Camera-type eye (tissue), 1 donor: Measurements from ENCODE around the gene XRN2. TPM values are rescaled to one million over a fixed set of nuclear protein-coding genes. Genes with fewer than 3 reads are reported as not detected.

Experiments used
- total RNA-seq: library from RNA; depleted of rRNA; stranded (reverse); fragments of >200 nt; gene quantifications from one replicate; pipeline ENCODE4 v1.2.3, GENCODE V29; 2014

Gene XRN2
- total RNA-seq: 81.7 TPM

GRCh38 chr20:21303061-21303871, at the start of gene XRN2:
TSS of gene XRN2 (plus strand) at chr20:21303331. CDS start at chr20:21303399, 68 bp downstream.

GRCh38 chr20:21397341-21398108, 94.4 kb downstream of the XRN2 start, which contains the start of gene NKX2-4:
TSS of gene NKX2-4 (minus strand) at chr20:21397526. CDS start at chr20:21397399, 127 bp downstream.

Other genes with a start within 250 kb of the XRN2 start
- gene LINC00237, start 197.0 kb upstream of the XRN2 start, total RNA-seq: 2.1 TPM
- gene KIZ, start 177.2 kb upstream of the XRN2 start, total RNA-seq: 42.8 TPM
- not detected for gene NKX2-4, start 94.2 kb downstream of the XRN2 start, total RNA-seq
- gene NKX2-2, start 210.7 kb downstream of the XRN2 start, total RNA-seq: not detected